GM23248 (cell line): ENCODE results near the gene ATP2A3.

Source experiments
- EZH2 ChIP-seq: fragments of 200-600 bp; sonication (generic); IDR thresholded peaks from 2 replicates; pipeline ENCODE4 v1.6.1; 2018; ENCODE audit warnings: antibody characterized with exemption, mild to moderate bottlenecking; ENCODE audit not compliant: insufficient read depth, poor library complexity, severe bottlenecking
- EZH2phosphoT487 ChIP-seq: fragments of 200-600 bp; sonication (generic); IDR thresholded peaks from 2 replicates; pipeline ENCODE4 v1.6.1; 2018; ENCODE audit warnings: antibody characterized with exemption, moderate library complexity, mild to moderate bottlenecking, low read depth; ENCODE audit not compliant: insufficient read depth

GRCh38 chr17:3900646-3901045, 63.6 kb downstream of the ATP2A3 start:
- TF ChIP-seq EZH2phosphoT487 = no peak
- TF ChIP-seq EZH2 = no peak
